UCSD-AML1 (cell line): ENCODE measurements around the gene BCR.
"Not testable (repeated sequence)": the region's sequence is repeated elsewhere in the genome, so short reads cannot be mapped to it uniquely, and the experiment has no call there.

Experiments
- DNase-seq: peaks from one replicate; lab custom pipeline; 2025; ENCODE audit not compliant: unreplicated experiment; lab: John Stamatoyannopoulos, UW

The BCR gene

GRCh38 chr22:23285734-23286133 lies 105.4 kb downstream of the BCR start:
- no peak for DNase-seq

- DNase-seq = no peak
Measured at GRCh38 chr22:23286296-23286695, 106.0 kb downstream of the BCR start.

GRCh38 chr22:23287136-23288095 lies 107.1 kb downstream of the BCR start:
- no peak for DNase-seq

GRCh38 chr22:23288301-23289129 lies 108.2 kb downstream of the BCR start:
- DNase-seq = no peak

- DNase-seq = no peak
Measured at GRCh38 chr22:23289130-23289503, 108.8 kb downstream of the BCR start.

- peak; percentile 47 for DNase-seq
Measured at GRCh38 chr22:23289851-23290724, 109.8 kb downstream of the BCR start.

- no peak for DNase-seq
Measured at GRCh38 chr22:23291806-23292452, 111.6 kb downstream of the BCR start.

GRCh38 chr22:23292453-23293350 lies 112.4 kb downstream of the BCR start:
- no peak for DNase-seq

GRCh38 chr22:23293720-23294119 lies 113.4 kb downstream of the BCR start:
- no peak for DNase-seq

GRCh38 chr22:23294221-23294620 lies 113.9 kb downstream of the BCR start:
- no peak for DNase-seq

- no peak for DNase-seq
Measured at GRCh38 chr22:23300476-23300875, 120.2 kb downstream of the BCR start.

GRCh38 chr22:23301591-23301990 lies 121.3 kb downstream of the BCR start:
- no peak for DNase-seq

GRCh38 chr22:23302171-23303002 lies 122.1 kb downstream of the BCR start:
- DNase-seq = no peak

- no peak for DNase-seq
Measured at GRCh38 chr22:23305321-23305910, 125.1 kb downstream of the BCR start.

GRCh38 chr22:23305922-23306374 lies 125.6 kb downstream of the BCR start:
- DNase-seq = no peak

GRCh38 chr22:23306438-23306921 lies 126.2 kb downstream of the BCR start:
- DNase-seq = no peak

GRCh38 chr22:23306926-23307325 lies 126.6 kb downstream of the BCR start:
- no peak for DNase-seq

GRCh38 chr22:23307511-23307910 lies 127.2 kb downstream of the BCR start:
- DNase-seq = not testable (repeated sequence)
